Mucosa of descending colon (tissue), 3 donors: ENCODE measurements around the gene TNFSF10. TPM values are rescaled to one million over a fixed set of nuclear protein-coding genes. Genes with fewer than 3 reads are reported as not detected.

Experiments
- ATAC-seq: fragments of 200-7000 bp; cut with Tn5 transposase; one replicate; pipeline ENCODE4 v1.9.1; 2020; ENCODE audit warnings: mild to moderate bottlenecking, moderate library complexity
- DNase-seq, 3 donors: peaks; one replicate each; pipeline ENCODE4 v3.0.0-alpha.2; 2020
- H3K36me3 ChIP-seq: fragments of 200-600 bp; one replicate; pipeline ENCODE4 v1.8.0; 2021; ENCODE audit warnings: low read depth, mild to moderate bottlenecking
- H3K4me1 ChIP-seq: fragments of 200-600 bp; one replicate; pipeline ENCODE4 v1.8.0; 2021; ENCODE audit warnings: low read depth, mild to moderate bottlenecking
- H3K4me3 ChIP-seq: fragments of 200-600 bp; one replicate; pipeline ENCODE4 v1.8.0; 2021; ENCODE audit warnings: mild to moderate bottlenecking
- H3K9me3 ChIP-seq: fragments of 200-600 bp; one replicate; pipeline ENCODE4 v1.8.0; 2021; ENCODE audit warnings: mild to moderate bottlenecking
- intact Hi-C, 2 donors: fragments of 100-400 bp; cut with DNase I in 1 of 2; cut with micrococcal nuclease in 1 of 2; formaldehyde crosslinking; loops; one replicate each; pipeline versions ENCODE4 v1.11.0 to v1.11.1; 2022; cut with DNase I, micrococcal nuclease
- total RNA-seq, 3 donors: library from RNA; stranded (reverse); fragmentation: NEBNext Ultra II Directional in 2 of 3; extraction: Animal tissue kit (Norgen Biotek cat#: 25700) in 2 of 3; gene quantifications; one replicate each; pipeline versions ENCODE4 v1.2.1 to v1.2.4, GENCODE V29; 2021 to 2023
- TF ChIP-seq, protein P1 (sequence below): fragments of 200-600 bp; IDR thresholded peaks from one replicate; pipeline ENCODE4 v1.8.0; 2022; ENCODE audit warnings: antibody characterized with exemption, mild to moderate bottlenecking
- donor health status: DM: no; HTN: no; CAD: no; lungs with moderate emphysema.
- donor health status: DM: no; HTN: no; CAD: no.
- donor health status: DM: no; HTN: yes; CAD: no.

TNFSF10 gene
- total RNA-seq, 3 donors from 2014 or later, result 70.6 to 220 (median 129) TPM

DNA sequence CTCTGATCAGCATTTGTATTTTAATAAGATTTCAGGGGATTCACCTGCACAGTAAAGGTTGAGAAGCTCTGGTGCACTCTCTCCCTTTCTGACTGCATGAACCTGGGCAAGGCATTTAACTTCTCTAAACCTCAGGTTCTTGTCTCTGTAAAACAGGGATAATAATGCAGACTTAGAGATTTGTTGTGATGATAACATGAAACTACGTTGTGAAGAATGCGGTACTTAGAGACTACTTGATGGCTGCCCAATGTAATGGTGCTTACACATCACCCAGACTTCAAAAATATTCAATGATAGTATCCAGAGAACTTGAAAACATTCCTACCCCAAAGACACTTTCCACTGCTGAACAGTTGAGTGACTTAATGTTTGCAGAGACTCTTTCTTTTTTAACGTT lies 19.8 kb upstream of the TNFSF10 start:
- intact Hi-C loops, result no loop called here
- ATAC-seq, result no peak
- DNase-seq, result no peak
- Histone ChIP-seq H3K4me1 (peaks cover 3% of the 10 kb centered on the region), H3K9me3 (no peaks in the 10 kb centered on the region), H3K4me3 (no peak overlapping the region), H3K36me3 (no peaks in the 10 kb centered on the region)
- TF ChIP-seq, protein P1, sequence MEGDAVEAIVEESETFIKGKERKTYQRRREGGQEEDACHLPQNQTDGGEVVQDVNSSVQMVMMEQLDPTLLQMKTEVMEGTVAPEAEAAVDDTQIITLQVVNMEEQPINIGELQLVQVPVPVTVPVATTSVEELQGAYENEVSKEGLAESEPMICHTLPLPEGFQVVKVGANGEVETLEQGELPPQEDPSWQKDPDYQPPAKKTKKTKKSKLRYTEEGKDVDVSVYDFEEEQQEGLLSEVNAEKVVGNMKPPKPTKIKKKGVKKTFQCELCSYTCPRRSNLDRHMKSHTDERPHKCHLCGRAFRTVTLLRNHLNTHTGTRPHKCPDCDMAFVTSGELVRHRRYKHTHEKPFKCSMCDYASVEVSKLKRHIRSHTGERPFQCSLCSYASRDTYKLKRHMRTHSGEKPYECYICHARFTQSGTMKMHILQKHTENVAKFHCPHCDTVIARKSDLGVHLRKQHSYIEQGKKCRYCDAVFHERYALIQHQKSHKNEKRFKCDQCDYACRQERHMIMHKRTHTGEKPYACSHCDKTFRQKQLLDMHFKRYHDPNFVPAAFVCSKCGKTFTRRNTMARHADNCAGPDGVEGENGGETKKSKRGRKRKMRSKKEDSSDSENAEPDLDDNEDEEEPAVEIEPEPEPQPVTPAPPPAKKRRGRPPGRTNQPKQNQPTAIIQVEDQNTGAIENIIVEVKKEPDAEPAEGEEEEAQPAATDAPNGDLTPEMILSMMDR, result no peak

DNA sequence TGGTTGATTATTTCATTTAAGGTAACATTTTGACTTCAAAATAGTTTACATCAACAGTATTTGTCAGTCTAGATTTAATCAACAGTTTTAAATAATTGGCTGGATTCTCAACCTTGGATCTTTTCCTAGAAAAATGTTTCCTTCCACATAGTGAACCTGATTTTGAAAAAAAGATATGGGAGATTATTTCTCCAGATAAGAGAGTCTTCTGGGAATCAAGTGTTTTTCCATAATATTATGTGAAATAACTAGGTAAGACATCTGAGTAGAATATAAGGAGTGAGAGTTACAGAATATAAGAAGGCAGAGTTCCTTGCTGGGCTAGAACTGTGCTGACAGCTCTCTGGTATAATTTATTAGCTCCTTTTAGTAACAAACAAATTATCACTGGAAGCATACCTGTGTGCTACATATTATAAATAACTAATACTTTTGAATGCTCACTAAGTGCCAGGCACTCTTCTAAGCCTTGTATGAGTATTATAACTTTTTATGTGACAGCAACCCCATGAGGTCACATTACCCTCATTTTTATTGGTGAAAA lies 18.8 kb upstream of the TNFSF10 start:
- intact Hi-C loops, result no loop called here
- Histone ChIP-seq H3K9me3 (no peaks in the 10 kb centered on the region), H3K36me3 (no peaks in the 10 kb centered on the region), H3K4me3 (no peak overlapping the region), H3K4me1 (peaks cover 4% of the 10 kb centered on the region)
- TF ChIP-seq, protein P1, result no peak
- ATAC-seq (no peak), DNase-seq (no peak)

DNA sequence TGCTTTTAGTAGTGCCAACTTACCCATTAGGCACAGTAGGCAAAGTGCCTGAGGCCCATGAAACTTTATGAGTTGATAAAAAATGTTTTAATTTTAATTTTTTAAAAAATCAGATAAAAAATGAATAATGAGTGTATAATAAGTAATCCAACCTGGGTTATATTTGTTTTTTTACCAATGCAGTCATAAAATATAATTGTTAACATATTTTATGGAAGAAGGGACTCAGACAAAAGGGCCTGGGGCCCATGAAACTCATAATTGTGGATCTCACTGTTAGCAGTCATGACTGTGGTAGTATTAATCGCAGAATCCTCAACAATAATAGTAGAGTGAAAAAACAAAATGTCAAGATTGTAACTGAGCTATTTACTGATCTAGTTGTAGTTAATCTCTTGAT lies 16.8 kb upstream of the TNFSF10 start:
- TF ChIP-seq, protein P1, result no peak
- DNase-seq (no peak), ATAC-seq (no peak)
- Histone ChIP-seq H3K4me3 (no peak overlapping the region), H3K9me3 (no peaks in the 10 kb centered on the region), H3K36me3 (no peaks in the 10 kb centered on the region), H3K4me1 (peaks cover 10% of the 10 kb centered on the region)
- intact Hi-C loops, result no loop called here

DNA sequence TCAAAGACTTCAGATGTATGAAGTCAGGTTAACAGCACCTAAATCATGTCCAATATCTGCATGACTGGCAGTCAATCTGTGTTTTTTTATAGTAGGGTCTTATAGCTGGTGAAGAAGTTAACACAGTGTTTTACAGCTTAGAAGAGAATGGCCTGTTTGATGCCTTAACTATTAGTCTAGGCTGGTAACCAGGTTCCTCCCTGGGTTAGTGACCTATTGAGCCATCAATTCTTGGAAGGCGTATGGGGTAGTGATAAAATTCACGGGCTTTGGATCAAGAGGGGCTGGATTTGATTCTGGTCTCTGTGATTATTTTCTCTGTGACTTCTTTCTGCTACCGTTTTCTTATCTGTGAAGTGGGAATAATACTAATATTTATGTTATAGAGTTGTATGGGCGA lies 16.0 kb upstream of the TNFSF10 start:
- intact Hi-C loops, result no loop called here
- no peaks in the 10 kb centered on the region for H3K9me3 ChIP-seq
- H3K4me3 ChIP-seq, result no peak overlapping the region
- TF ChIP-seq, protein P1, result no peak
- no peaks in the 10 kb centered on the region for H3K36me3 ChIP-seq
- H3K4me1 ChIP-seq, result peaks cover 10% of the 10 kb centered on the region
- DNase-seq (no peak), ATAC-seq (no peak)

DNA sequence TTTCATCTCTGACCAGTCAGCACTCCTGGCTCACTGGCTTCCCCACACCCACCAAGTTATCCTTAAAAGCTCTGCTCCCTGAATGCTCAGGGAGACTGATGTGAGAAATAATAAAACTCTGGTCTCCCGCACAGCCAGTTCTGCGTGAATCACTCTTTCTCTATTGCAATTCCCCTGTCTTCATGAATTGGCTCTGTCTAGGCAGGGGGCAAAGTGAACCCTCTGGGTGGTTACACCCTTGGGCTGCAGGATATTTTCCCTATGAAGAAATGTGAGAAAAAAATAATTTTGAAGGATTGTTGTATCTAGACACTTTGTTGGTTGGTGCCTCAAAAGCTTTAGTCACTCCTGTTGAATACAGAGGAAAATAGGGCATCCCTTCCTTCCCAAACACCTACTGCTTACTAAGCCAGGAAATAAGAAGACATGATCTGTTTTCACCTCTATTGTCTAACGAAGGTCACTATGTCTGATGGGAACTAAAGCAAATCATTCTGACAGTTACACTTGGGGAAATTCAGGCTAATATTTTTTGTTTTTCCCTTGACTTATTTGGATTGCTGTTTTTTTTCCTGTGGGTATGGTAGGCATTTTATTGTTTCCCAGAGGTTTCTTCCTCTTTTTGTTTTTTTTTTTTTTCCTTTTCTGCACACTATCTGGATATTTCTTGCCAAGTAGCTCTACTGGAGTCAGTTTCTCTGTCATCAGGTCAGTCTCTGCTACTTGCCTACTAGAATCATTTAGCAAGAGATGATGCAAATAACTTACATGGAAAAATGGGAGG lies 15.3 kb upstream of the TNFSF10 start:
- intact Hi-C loops, result no loop called here
- ATAC-seq (no peak), DNase-seq (no peak)
- Histone ChIP-seq H3K9me3 (no peaks in the 10 kb centered on the region), H3K4me3 (no peak overlapping the region), H3K4me1 (peaks cover 10% of the 10 kb centered on the region), H3K36me3 (no peaks in the 10 kb centered on the region)
- TF ChIP-seq, protein P1, result no peak
